Measurements from ENCODE around the gene LHFPL3.

GRCh38 chr7:104816537-104816936 is 488.1 kb downstream of the LHFPL3 start:
- TF ChIP-seq GABPA (IDR thresholded peaks at IDR 0.05; ENCODE audit: low read depth) (no peak), CTCF (IDR thresholded peaks at IDR 0.05) (no peak), MAX (IDR thresholded peaks at IDR 0.05; ENCODE audit: low read depth) (no peak), FOXM1 (IDR thresholded peaks at IDR 0.05; ENCODE audit: low read depth) (no peak), RAD21 (IDR thresholded peaks at IDR 0.05; ENCODE audit: low read length) (no peak), MXI1 (IDR thresholded peaks at IDR 0.05; ENCODE audit: low read depth, low read length) (no peak)

All from SK-N-SH (cell line).